ENCODE results near the gene PTPRF. TPM values are rescaled to one million over a fixed set of nuclear protein-coding genes. Genes with fewer than 3 reads are reported as not detected.

PTPRF gene
- total and polyA plus RNA-seq, 10 donors: 2.7 to 25.0 (median 10.8) TPM

GRCh38 chr1:43522431-43522775 lies 8.3 kb upstream of the PTPRF start:
- WGBS, 5 donors: 69 to 94% (median 91%) methylated on average over 1 of the region's 1 CpG
- intact Hi-C loops (cut with DNase I; ENCODE audit: low total_unique reads): loop anchor here (10.0 kb wide), 1 partner anchor 412 kb away; the partner anchor contains the start of gene ARTN
- Histone ChIP-seq H3K27ac (no peak overlapping the region), H3K27me3 (replicated peaks in 1 of 7) (peaks cover 0 to 53% (median 6%) of the 10 kb centered on the region in 7 donors), H3K4me1 (no peaks in the 10 kb centered on the region), H3K4me3 (no peak overlapping the region), H3K36me3 (no peaks in the 10 kb centered on the region), H3K9me3 (no peaks in the 10 kb centered on the region)
- TF ChIP-seq CTCF (IDR thresholded peaks at IDR 0.05 in 8 of 11, conservative IDR thresholded peaks at IDR 0.05 in 3 of 11) (no peak), POLR2AphosphoS5 (IDR thresholded peaks at IDR 0.05) (no peak), POLR2A (IDR thresholded peaks at IDR 0.05) (no peak)
- DNase-seq: no peak

- peaks cover 0 to 48% (median 6%) of the 10 kb centered on the region in 7 donors for H3K27me3 ChIP-seq (replicated peaks in 1 of 7)
- H3K4me3 ChIP-seq: no peak overlapping the region
- intact Hi-C loops (cut with DNase I; ENCODE audit: low total_unique reads): loop anchor here (10.0 kb wide), 1 partner anchor 412 kb away; the partner anchor contains the start of gene ARTN
- no peak for DNase-seq
- H3K36me3 ChIP-seq: no peaks in the 10 kb centered on the region
- no peaks in the 10 kb centered on the region for H3K9me3 ChIP-seq
- no peak for TF ChIP-seq POLR2A (IDR thresholded peaks at IDR 0.05)
- no peak for TF ChIP-seq CTCF (IDR thresholded peaks at IDR 0.05 in 8 of 11, conservative IDR thresholded peaks at IDR 0.05 in 3 of 11)
- no peak for TF ChIP-seq POLR2AphosphoS5 (IDR thresholded peaks at IDR 0.05)
- 75 to 84% (median 79%) methylated on average over 13 of the region's 13 CpGs for WGBS, 5 donors
- no peaks in the 10 kb centered on the region for H3K4me1 ChIP-seq
- H3K27ac ChIP-seq: no peak overlapping the region
These were observed 7.8 kb upstream of the PTPRF start for GRCh38 chr1:43522776-43523480.

- no peaks in the 10 kb centered on the region for H3K36me3 ChIP-seq
- H3K27ac ChIP-seq: no peak overlapping the region
- H3K9me3 ChIP-seq: no peaks in the 10 kb centered on the region
- H3K4me1 ChIP-seq: peaks cover 0 to 9% (median 3%) of the 10 kb centered on the region in 6 donors
- peak; percentile 29 for DNase-seq
- TF ChIP-seq CTCF (IDR thresholded peaks at IDR 0.05 in 8 of 11, conservative IDR thresholded peaks at IDR 0.05 in 3 of 11) (no peak), POLR2A (IDR thresholded peaks at IDR 0.05) (no peak), POLR2AphosphoS5 (IDR thresholded peaks at IDR 0.05) (no peak)
- intact Hi-C loops (cut with DNase I; ENCODE audit: low total_unique reads): loop anchor here (5.0 to 10.0 kb wide), 2 partner anchors 127 to 410 kb away; partner anchors contain the start of genes ARTN and KDM4A
- 73 to 79% (median 75%) methylated on average over 8 of the region's 8 CpGs for WGBS, 5 donors
- H3K27me3 ChIP-seq (replicated peaks in 1 of 7): peaks cover 0 to 46% (median 5%) of the 10 kb centered on the region in 7 donors
- no peak overlapping the region for H3K4me3 ChIP-seq
These were observed 5.9 kb upstream of the PTPRF start for GRCh38 chr1:43524804-43525203.

- peaks cover 0 to 19% (median 9%) of the 10 kb centered on the region in 6 donors for H3K4me1 ChIP-seq
- intact Hi-C loops (cut with DNase I; ENCODE audit: low total_unique reads): loop anchor here (5.0 to 10.0 kb wide), 2 partner anchors 126 to 409 kb away; partner anchors contain the start of genes ARTN and KDM4A
- no peaks in the 10 kb centered on the region for H3K9me3 ChIP-seq
- H3K4me3 ChIP-seq: no peak overlapping the region
- no peak overlapping the region for H3K27ac ChIP-seq
- H3K36me3 ChIP-seq: no peaks in the 10 kb centered on the region
- no peak for TF ChIP-seq POLR2A (IDR thresholded peaks at IDR 0.05)
- no peak for TF ChIP-seq CTCF (IDR thresholded peaks at IDR 0.05 in 8 of 11, conservative IDR thresholded peaks at IDR 0.05 in 3 of 11)
- TF ChIP-seq POLR2AphosphoS5 (IDR thresholded peaks at IDR 0.05): no peak
- 83 to 96% (median 91%) methylated on average over 10 of the region's 10 CpGs for WGBS, 5 donors
- DNase-seq: peak; percentile 30
- H3K27me3 ChIP-seq (replicated peaks in 1 of 7): peaks cover 0 to 49% (median 14%) of the 10 kb centered on the region in 7 donors
These were observed 4.7 kb upstream of the PTPRF start for GRCh38 chr1:43526002-43526401.

Measured in spleen (tissue), 11 donors.